ENCODE measurements around the gene RAET1G.
"Not testable (repeated sequence)": the region's sequence is repeated elsewhere in the genome, so short reads cannot be mapped to it uniquely, and the experiment has no call there.

DNA sequence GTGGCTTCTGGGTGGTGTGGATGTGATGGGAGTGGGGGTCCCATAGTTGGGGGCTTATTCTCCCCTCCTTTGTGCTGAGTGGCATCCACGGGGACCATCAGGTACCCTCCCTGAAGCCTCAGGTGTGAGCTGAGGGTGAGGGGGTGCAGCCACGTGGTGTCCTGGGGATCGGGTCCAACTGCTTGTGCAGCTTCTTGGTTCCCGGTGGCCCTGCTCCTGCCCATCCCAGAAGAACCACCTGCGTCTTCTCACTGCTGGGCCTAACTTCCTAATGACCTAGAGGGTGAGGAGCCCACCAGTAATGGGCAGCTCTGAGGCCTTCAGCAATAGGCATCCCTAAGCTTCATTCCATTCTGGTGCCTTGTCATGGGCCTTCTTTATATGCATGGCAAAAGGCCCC is 20.4 kb upstream of the RAET1G start:
- not testable (repeated sequence) for TF ChIP-seq EZH2phosphoT487 (IDR thresholded peaks at IDR 0.05; ENCODE audit: insufficient read depth, low read depth); EZH2 (IDR thresholded peaks at IDR 0.05; ENCODE audit: insufficient read depth, poor library complexity, severe bottlenecking)
